ENCODE measurements around the gene MTA1.

Gene MTA1

GRCh38 chr14:105436402-105436801 is 16.8 kb downstream of the MTA1 start:
- Histone ChIP-seq H3K4me3 (replicated peaks; ENCODE audit: insufficient read depth, low read length) (no peak overlapping the region), H3K27ac (replicated peaks) (no peak overlapping the region), H3K27me3 (ENCODE audit: insufficient read depth, poor library complexity, severe bottlenecking) (no peaks in the 10 kb centered on the region)
- TF ChIP-seq POLR2AphosphoS5 (IDR thresholded peaks at IDR 0.05; ENCODE audit: low read depth): no peak
- no peak for TF ChIP-seq SPI1 (IDR thresholded peaks at IDR 0.05; ENCODE audit: borderline replicate concordance, low read depth)
- no peak for TF ChIP-seq CTCF (IDR thresholded peaks at IDR 0.05; ENCODE audit: insufficient read depth, low read length)
- TF ChIP-seq REST (IDR thresholded peaks at IDR 0.05; ENCODE audit: insufficient replicate concordance, low read depth): no peak
- TF ChIP-seq GABPA (IDR thresholded peaks at IDR 0.05; ENCODE audit: low read depth): no peak
- no peak for DNase-seq (ENCODE audit: low read depth in 1 of 2, low spot score in 1 of 2)

GRCh38 chr14:105436891-105437722 is 17.5 kb downstream of the MTA1 start:
- Histone ChIP-seq H3K4me3 (replicated peaks; ENCODE audit: insufficient read depth, low read length) (no peak overlapping the region), H3K27me3 (ENCODE audit: insufficient read depth, poor library complexity, severe bottlenecking) (no peaks in the 10 kb centered on the region), H3K27ac (replicated peaks) (no peak overlapping the region)
- TF ChIP-seq GABPA (IDR thresholded peaks at IDR 0.05; ENCODE audit: low read depth) (no peak), CTCF (IDR thresholded peaks at IDR 0.05; ENCODE audit: insufficient read depth, low read length) (no peak), POLR2AphosphoS5 (IDR thresholded peaks at IDR 0.05; ENCODE audit: low read depth) (no peak), SPI1 (IDR thresholded peaks at IDR 0.05; ENCODE audit: borderline replicate concordance, low read depth) (no peak), REST (IDR thresholded peaks at IDR 0.05; ENCODE audit: insufficient replicate concordance, low read depth) (no peak)
- no peak for DNase-seq (ENCODE audit: low read depth in 1 of 2, low spot score in 1 of 2)

GRCh38 chr14:105437723-105438500 is 18.3 kb downstream of the MTA1 start:
- no peak for TF ChIP-seq GABPA (IDR thresholded peaks at IDR 0.05; ENCODE audit: low read depth)
- TF ChIP-seq POLR2AphosphoS5 (IDR thresholded peaks at IDR 0.05; ENCODE audit: low read depth): no peak
- TF ChIP-seq SPI1 (IDR thresholded peaks at IDR 0.05; ENCODE audit: borderline replicate concordance, low read depth): no peak
- TF ChIP-seq REST (IDR thresholded peaks at IDR 0.05; ENCODE audit: insufficient replicate concordance, low read depth): no peak
- no peak for TF ChIP-seq CTCF (IDR thresholded peaks at IDR 0.05; ENCODE audit: insufficient read depth, low read length)
- Histone ChIP-seq H3K27me3 (ENCODE audit: insufficient read depth, poor library complexity, severe bottlenecking) (no peaks in the 10 kb centered on the region), H3K4me3 (replicated peaks; ENCODE audit: insufficient read depth, low read length) (no peak overlapping the region), H3K27ac (replicated peaks) (no peak overlapping the region)
- DNase-seq (ENCODE audit: low read depth in 1 of 2, low spot score in 1 of 2): no peak

Measured in HL-60 (cell line).